ENCODE results near the gene ARNT2.

The ARNT2 gene

DNA sequence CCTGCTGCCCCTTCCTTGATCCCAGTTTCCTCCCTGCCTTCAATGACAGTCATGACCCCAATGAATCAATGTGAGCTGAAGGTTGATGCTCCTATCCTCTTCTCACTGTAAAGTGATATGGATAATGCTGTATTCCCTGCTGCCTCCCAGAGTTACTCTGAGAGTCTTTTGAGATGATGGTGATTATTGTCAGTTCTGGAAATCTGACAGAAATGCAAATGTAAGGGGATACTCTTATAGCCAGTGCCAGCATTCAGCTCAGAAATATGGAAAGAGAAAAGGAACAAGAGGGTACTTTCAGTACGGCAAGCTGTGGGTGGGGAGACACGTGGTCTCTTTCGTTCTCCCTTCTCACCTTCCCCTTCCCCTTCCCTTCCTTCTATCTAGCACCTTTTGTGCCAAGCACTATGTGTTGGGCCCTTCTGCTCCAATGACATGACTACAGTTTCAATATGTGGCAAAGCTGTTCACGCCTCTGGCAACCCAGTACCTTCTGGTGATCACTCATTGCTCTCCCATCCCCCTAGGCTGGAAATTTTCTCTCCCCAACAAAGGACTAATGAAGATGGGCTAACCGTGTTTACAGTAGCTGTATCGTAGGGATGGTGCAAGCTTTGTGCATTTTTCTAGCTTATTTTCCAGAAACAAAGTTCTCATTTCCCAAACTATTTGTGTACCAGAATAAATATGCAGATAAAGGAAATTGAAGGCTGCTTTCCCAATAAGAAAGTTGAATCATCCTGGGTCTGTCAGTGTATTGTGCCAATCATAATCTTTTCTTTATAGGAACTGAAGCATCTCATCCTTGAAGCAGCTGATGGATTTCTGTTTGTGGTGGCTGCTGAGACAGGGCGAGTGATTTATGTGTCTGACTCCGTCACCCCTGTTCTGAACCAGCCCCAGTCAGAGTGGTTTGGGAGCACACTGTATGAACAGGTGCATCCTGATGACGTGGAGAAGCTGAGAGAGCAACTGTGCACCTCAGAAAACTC, 70.3 kb downstream of the ARNT2 start:
- FAIRE-seq (no peak), DNase-seq (ENCODE audit: insufficient read length, low spot score) (no peak)
- TF ChIP-seq, protein P1, sequence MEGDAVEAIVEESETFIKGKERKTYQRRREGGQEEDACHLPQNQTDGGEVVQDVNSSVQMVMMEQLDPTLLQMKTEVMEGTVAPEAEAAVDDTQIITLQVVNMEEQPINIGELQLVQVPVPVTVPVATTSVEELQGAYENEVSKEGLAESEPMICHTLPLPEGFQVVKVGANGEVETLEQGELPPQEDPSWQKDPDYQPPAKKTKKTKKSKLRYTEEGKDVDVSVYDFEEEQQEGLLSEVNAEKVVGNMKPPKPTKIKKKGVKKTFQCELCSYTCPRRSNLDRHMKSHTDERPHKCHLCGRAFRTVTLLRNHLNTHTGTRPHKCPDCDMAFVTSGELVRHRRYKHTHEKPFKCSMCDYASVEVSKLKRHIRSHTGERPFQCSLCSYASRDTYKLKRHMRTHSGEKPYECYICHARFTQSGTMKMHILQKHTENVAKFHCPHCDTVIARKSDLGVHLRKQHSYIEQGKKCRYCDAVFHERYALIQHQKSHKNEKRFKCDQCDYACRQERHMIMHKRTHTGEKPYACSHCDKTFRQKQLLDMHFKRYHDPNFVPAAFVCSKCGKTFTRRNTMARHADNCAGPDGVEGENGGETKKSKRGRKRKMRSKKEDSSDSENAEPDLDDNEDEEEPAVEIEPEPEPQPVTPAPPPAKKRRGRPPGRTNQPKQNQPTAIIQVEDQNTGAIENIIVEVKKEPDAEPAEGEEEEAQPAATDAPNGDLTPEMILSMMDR (IDR thresholded peaks at IDR 0.05; ENCODE audit: insufficient read depth, missing control alignments) = no peak

- FAIRE-seq = no peak
- TF ChIP-seq, protein P1 (IDR thresholded peaks at IDR 0.05; ENCODE audit: insufficient read depth, missing control alignments) = no peak
- DNase-seq (ENCODE audit: insufficient read length, low spot score) = no peak
These were observed 71.4 kb downstream of the ARNT2 start for GRCh38 chr15:80475572-80475971.

- TF ChIP-seq, protein P1 (IDR thresholded peaks at IDR 0.05; ENCODE audit: insufficient read depth, missing control alignments) = no peak
- FAIRE-seq (no peak), DNase-seq (ENCODE audit: insufficient read length, low spot score) (no peak)
These were observed 71.9 kb downstream of the ARNT2 start for GRCh38 chr15:80476036-80476435.

DNA sequence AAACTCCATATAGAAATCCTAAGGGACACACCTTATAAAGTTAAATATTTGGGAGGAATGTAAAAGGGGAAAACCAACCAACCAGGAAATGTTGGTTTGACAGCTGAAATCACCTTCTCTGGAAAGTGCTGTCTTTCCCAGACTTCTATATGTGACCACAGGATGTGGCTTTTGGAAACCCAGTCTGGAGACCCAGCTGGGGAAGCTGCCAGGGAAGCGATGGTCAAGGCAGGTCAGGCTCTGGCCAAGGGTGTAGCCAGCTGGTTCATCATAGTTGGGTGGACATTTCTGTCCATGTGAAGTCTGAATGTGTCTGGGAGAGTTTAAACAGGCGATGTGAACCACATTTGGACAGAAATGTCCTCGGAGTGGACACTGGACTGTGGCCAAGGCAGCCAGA, 73.9 kb downstream of the ARNT2 start:
- TF ChIP-seq, protein P1 (IDR thresholded peaks at IDR 0.05; ENCODE audit: insufficient read depth, missing control alignments) = no peak
- DNase-seq (ENCODE audit: insufficient read length, low spot score) (no peak), FAIRE-seq (no peak)

DNA sequence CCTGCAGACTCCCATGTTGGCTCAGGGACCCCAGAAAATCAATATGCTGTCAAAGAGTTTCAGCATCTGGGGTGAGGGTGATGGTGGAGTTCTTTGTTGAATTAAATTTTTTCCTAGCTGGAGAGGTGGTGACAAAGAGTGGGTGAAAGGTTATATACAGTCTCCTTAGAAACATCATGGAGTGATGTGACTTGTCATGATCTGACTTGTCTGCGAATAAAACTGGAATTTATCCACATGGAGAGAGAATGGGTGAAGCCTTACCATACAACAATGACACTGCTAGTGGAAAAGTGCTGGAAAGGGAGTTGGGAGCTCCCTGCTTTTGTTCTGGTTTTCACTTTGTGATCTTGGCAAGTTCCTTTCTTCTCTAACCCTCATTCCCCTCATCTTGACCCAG, 75.0 kb downstream of the ARNT2 start:
- FAIRE-seq (no peak), DNase-seq (ENCODE audit: insufficient read length, low spot score) (no peak)
- TF ChIP-seq, protein P1 (IDR thresholded peaks at IDR 0.05; ENCODE audit: insufficient read depth, missing control alignments) = no peak

DNA sequence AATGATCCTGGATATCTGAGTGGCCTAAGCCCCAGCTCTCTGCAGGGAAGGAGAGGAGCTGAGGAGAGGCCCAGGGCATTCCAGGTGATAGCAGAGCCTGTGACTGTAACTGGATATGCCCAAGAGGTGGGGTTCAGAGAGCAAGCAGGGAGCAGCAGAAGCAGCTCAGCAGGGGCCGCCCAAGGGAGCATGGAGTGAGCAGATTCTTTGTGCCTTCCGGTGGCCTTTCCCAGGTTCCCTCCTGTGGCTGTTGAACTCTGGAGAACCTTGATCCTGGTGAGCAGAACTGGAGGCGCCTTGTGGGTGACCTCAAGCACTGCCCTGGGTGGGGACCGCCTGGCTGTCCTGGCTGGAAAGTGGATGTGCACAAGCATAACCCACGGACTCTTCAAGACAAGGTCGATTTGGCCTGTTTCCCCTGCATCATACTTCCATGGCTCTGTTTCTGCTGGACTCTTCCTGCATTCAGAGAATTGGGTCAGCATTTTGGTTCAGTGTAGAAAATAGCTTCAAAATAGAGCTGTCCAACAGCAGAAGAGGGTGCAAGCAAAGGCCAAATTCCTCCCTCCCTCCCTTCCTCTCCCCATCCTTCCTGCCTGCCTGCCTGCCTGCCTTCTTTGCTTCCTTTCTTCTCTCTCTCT, 76.1 kb downstream of the ARNT2 start:
- no peak for FAIRE-seq
- no peak for DNase-seq (ENCODE audit: insufficient read length, low spot score)
- TF ChIP-seq, protein P1 (IDR thresholded peaks at IDR 0.05; ENCODE audit: insufficient read depth, missing control alignments) = no peak
